GM10266 (cell line): Measurements from ENCODE around the gene ZNF521.

ENCODE experiments used
- DNase-seq: peaks from one replicate; pipeline ENCODE4 v3.0.0; 2012; ENCODE audit errors: extremely low spot score
- CTCF ChIP-seq: IDR thresholded peaks from 2 replicates; pipeline ENCODE4 v1.5.1; 2012; ENCODE audit warnings: mild to moderate bottlenecking, low read depth; ENCODE audit not compliant: control insufficient read depth, insufficient read depth; ENCODE audit errors: missing control alignments

Gene ZNF521

GRCh38 chr18:25229081-25229480 lies 122.9 kb downstream of the ZNF521 start:
- DNase-seq = no peak
- no peak for TF ChIP-seq CTCF

- DNase-seq = no peak
- no peak for TF ChIP-seq CTCF
Measured at GRCh38 chr18:25228410-25228809, 123.6 kb downstream of the ZNF521 start.

GRCh38 chr18:25225151-25225550 lies 126.8 kb downstream of the ZNF521 start:
- no peak for DNase-seq
- no peak for TF ChIP-seq CTCF

GRCh38 chr18:25223899-25224886 lies 127.8 kb downstream of the ZNF521 start:
- TF ChIP-seq CTCF = no peak
- no peak for DNase-seq

GRCh38 chr18:25223211-25223610 lies 128.8 kb downstream of the ZNF521 start:
- DNase-seq = no peak
- no peak for TF ChIP-seq CTCF

- no peak for DNase-seq
- TF ChIP-seq CTCF = no peak
Measured at GRCh38 chr18:25222648-25223047, 129.3 kb downstream of the ZNF521 start.

GRCh38 chr18:25210622-25211021 lies 141.3 kb downstream of the ZNF521 start:
- TF ChIP-seq CTCF = no peak
- no peak for DNase-seq
